ENCODE measurements around the gene IGLL1. TPM values are rescaled to one million over a fixed set of nuclear protein-coding genes. Genes with fewer than 3 reads are reported as not detected.

Gene IGLL1
- total and polyA plus RNA-seq, 2 donors (not counting 3 experiments of a cell fraction or from before 2014, with no cell fraction given) = not detected

- no peaks in the 10 kb centered on the region for H3K79me2 ChIP-seq (ENCODE audit: control insufficient read depth, insufficient read depth, low read length)
- DNase-seq (ENCODE audit: low read depth, low spot score) = no peak
- ChIA-PET POLR2A (no interaction called here), CTCF (interaction anchor here (1.1 kb wide), 1 partner anchor 8 kb away, joined by 8 read pairs; no protein-coding TSS in a partner anchor)
- H3K27ac ChIP-seq (ENCODE audit: insufficient read depth, low read depth, low read length) = no peak overlapping the region
- no peaks in the 10 kb centered on the region for H3K9me1 ChIP-seq (replicated peaks; ENCODE audit: control insufficient read depth, extremely low read depth, insufficient read depth, low read length)
- H3K4me1 ChIP-seq (ENCODE audit: control insufficient read depth, extremely low read depth, insufficient read depth, low read length) = no peaks in the 10 kb centered on the region
- no peak overlapping the region for H3K4me3 ChIP-seq (replicated peaks in 1 of 3; ENCODE audit: insufficient read depth in 1 of 3, low read depth in 1 of 3, low read length in 3 of 3)
- no peak overlapping the region for H3K4me2 ChIP-seq (ENCODE audit: insufficient read depth, low read length)
- no peaks in the 10 kb centered on the region for H3K9me3 ChIP-seq (replicated peaks; ENCODE audit: control insufficient read depth, insufficient read depth, low read length)
- no peaks in the 10 kb centered on the region for H4K20me1 ChIP-seq (replicated peaks; ENCODE audit: control insufficient read depth, extremely low read depth, insufficient read depth, low read length)
- no peaks in the 10 kb centered on the region for H3K27me3 ChIP-seq (ENCODE audit: control insufficient read depth in 2 of 2, insufficient read depth in 2 of 2, low read length in 2 of 2)
- no peak for FAIRE-seq
- no peaks in the 10 kb centered on the region for H3K36me3 ChIP-seq (ENCODE audit: control insufficient read depth in 2 of 2, extremely low read depth in 1 of 2, insufficient read depth in 2 of 2, low read length in 2 of 2)
- TF ChIP-seq CTCF (IDR thresholded peaks at IDR 0.05; ENCODE audit: extremely low read depth in 1 of 2, insufficient read depth in 1 of 2, low read depth in 1 of 2, low read length in 2 of 2) (no peak), MYC (IDR thresholded peaks at IDR 0.05; ENCODE audit: low read depth, low read length) (no peak), MAX (IDR thresholded peaks at IDR 0.05; ENCODE audit: insufficient read depth, insufficient read length) (no peak), FOS (IDR thresholded peaks at IDR 0.05; ENCODE audit: borderline replicate concordance, insufficient read depth, low read length) (no peak), GATA2 (IDR thresholded peaks at IDR 0.05; ENCODE audit: insufficient read depth, insufficient read length, low read depth, low read length) (no peak), POLR2AphosphoS5 (IDR thresholded peaks at IDR 0.05; ENCODE audit: insufficient read depth, low read depth, low read length) (no peak)
- H2AFZ ChIP-seq (ENCODE audit: low read depth, low read length) = no peak overlapping the region
- dilution Hi-C loops (cut with MboI; ENCODE audit: extremely low pct_ligation_motif_present, low sequenced_read_pairs) = no loop called here
- no peak overlapping the region for H3K9ac ChIP-seq (replicated peaks; ENCODE audit: extremely low read depth, insufficient read depth, low read length)
- intact Hi-C loops (cut with micrococcal nuclease) = no loop called here
- BruUV-seq (replicated peaks) = no TSS peak
These were observed 3.1 kb upstream of the IGLL1 start for GRCh38 chr22:23583153-23583552.
